ENCODE results near the gene LPIN1.

DNA sequence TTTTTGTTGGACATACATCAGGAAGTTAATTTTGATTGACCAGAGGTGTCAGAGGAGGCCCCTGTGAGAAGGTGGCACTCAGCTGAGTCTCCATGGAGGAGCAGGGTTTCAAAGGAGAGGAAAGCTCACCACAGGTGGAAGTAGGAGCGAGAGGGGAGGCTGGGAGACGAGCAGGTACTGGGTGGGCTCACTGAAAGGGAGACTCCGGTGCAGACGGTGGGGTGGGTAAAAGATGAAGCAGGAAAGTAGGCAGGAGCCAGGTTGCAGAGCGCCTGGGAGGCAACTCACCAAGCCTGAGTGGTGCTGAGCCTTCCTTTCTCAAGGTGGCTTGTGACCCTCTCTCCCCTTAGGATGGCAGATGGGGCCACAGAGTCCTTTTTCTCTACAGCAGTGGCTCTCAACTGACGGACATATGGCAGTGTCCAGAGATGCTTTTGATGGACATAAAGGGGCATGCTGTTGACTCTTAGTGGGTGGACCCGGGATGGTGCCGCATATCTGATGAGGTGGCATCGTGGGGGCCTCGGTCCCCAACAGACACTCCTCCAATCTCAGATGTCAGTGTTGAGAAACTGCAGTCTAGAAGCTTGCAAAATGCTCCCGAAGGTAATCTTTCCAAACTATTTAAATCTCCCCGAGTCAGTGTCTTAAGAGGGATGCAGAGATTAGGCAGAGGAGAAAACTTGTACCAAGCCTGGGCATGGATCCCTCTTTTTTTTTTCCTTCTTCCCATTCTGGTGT lies 64.0 kb downstream of the LPIN1 start:
- no peak for TF ChIP-seq POLR2A (IDR thresholded peaks at IDR 0.05)
- no peak for TF ChIP-seq CTCF (IDR thresholded peaks at IDR 0.05)
